GM19193 (cell line): Measurements from ENCODE around the gene LTB4R2.

Experiments used
- POLR2A ChIP-seq: IDR thresholded peaks from 4 replicates; pipeline ENCODE4 v1.6.1; 2011; ENCODE audit not compliant: insufficient read depth, insufficient read length; ENCODE audit errors: extremely low read depth

Gene LTB4R2

GRCh38 chr14:24360281-24360680, 50.3 kb downstream of the LTB4R2 start:
- TF ChIP-seq POLR2A, result no peak

DNA sequence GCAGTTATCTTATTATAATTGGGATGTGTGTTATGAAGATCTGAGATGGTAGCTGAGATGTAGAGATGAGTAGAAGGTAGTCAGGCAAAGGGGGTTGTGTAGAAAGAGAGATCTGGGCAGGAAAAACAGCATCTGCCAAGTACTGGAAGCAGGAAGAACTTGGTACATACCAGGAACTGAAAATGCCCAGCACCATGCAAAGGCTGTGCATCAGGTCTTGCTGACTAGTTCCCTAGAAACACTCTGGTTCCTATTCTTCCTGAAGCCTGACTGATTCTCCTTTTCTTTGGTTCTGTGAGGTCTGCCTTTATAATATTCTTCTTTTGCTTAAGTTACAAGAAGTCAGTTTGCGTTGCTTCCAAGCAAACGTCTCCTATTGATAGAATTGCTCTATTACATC, 51.4 kb downstream of the LTB4R2 start:
- TF ChIP-seq POLR2A, result no peak
